HAP-1 (cell line): ENCODE results near the gene LIME1.

Experiments used
- DNase-seq, 2 experiments: peaks; one replicate each; pipeline ENCODE4 v3.0.0-alpha.2; 2016 to 2020; ENCODE audit warnings: low spot score in 2 of 2
- H3K27me3 ChIP-seq: fragments of 250-450 bp; sonication (Bioruptor Pico); 2 replicates; pipeline ENCODE4 v1.5.1; 2020; ENCODE audit warnings: low read depth, mild to moderate bottlenecking, moderate library complexity
- H3K36me3 ChIP-seq: fragments of 250-450 bp; sonication (Bioruptor Pico); replicated peaks from 2 replicates; pipeline ENCODE4 v1.5.1; 2020; ENCODE audit warnings: mild to moderate bottlenecking
- H3K4me1 ChIP-seq: fragments of 250-450 bp; sonication (Bioruptor Pico); 2 replicates; pipeline ENCODE4 v1.5.1; 2020; ENCODE audit warnings: mild to moderate bottlenecking
- H3K4me3 ChIP-seq: fragments of 250-450 bp; sonication (Bioruptor Pico); 2 replicates; pipeline ENCODE4 v1.5.1; 2020; ENCODE audit warnings: mild to moderate bottlenecking, moderate library complexity
- H3K9me3 ChIP-seq: fragments of 250-450 bp; sonication (Bioruptor Pico); 2 replicates; pipeline ENCODE4 v1.5.1; 2020; ENCODE audit warnings: mild to moderate bottlenecking, moderate library complexity
- in situ Hi-C: fragments of 300-500 bp; cut with MboI; formaldehyde crosslinking; loops from 3 replicates; pipeline ENCODE4 v1.14.3; 2020; ENCODE audit warnings: low sequenced_read_pairs, inconsistent platforms, mixed read lengths

Gene LIME1

GRCh38 chr20:63743210-63743970 lies 6.9 kb downstream of the LIME1 start:
- H3K9me3 ChIP-seq = no peaks in the 10 kb centered on the region
- in situ Hi-C loops = no loop called here
- no peak for DNase-seq
- H3K4me1 ChIP-seq = peaks cover 9% of the 10 kb centered on the region
- H3K27me3 ChIP-seq = no peaks in the 10 kb centered on the region
- peaks cover 30% of the 10 kb centered on the region for H3K36me3 ChIP-seq
- no peak overlapping the region for H3K4me3 ChIP-seq

DNA sequence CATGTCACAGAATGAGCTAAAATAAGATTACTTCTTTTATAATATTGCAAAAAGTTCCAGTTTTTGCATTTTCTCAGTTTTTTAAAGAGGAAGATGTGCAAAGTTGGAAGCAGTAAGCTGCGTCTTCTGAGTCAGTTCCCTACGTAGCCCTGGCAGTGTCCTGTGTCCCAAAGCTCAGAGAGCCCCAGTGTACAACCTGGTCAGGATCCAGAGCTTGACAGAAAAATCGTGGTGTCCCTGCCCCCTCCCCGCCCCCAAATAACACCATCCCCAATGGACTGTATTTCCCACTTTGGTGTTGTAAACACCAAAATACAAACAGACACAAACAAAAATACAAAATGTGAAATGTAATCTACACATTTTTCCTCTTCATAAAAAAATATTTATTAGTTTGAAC lies 7.7 kb downstream of the LIME1 start:
- Histone ChIP-seq H3K27me3 (no peaks in the 10 kb centered on the region), H3K9me3 (no peaks in the 10 kb centered on the region), H3K36me3 (peaks cover 30% of the 10 kb centered on the region), H3K4me3 (no peak overlapping the region), H3K4me1 (peaks cover 8% of the 10 kb centered on the region)
- in situ Hi-C loops = no loop called here
- DNase-seq = no peak

GRCh38 chr20:63744574-63745423 lies 8.3 kb downstream of the LIME1 start:
- H3K27me3 ChIP-seq = no peaks in the 10 kb centered on the region
- in situ Hi-C loops = no loop called here
- H3K4me3 ChIP-seq = no peak overlapping the region
- peaks cover 30% of the 10 kb centered on the region for H3K36me3 ChIP-seq
- no peaks in the 10 kb centered on the region for H3K9me3 ChIP-seq
- DNase-seq = no peak
- peaks cover 7% of the 10 kb centered on the region for H3K4me1 ChIP-seq

GRCh38 chr20:63745424-63745805 lies 9.0 kb downstream of the LIME1 start:
- in situ Hi-C loops = no loop called here
- no peak for DNase-seq
- Histone ChIP-seq H3K36me3 (peaks cover 30% of the 10 kb centered on the region), H3K4me3 (no peak overlapping the region), H3K4me1 (peaks cover 7% of the 10 kb centered on the region), H3K27me3 (no peaks in the 10 kb centered on the region), H3K9me3 (no peaks in the 10 kb centered on the region)

- Histone ChIP-seq H3K4me3 (no peak overlapping the region), H3K27me3 (no peaks in the 10 kb centered on the region), H3K36me3 (peaks cover 25% of the 10 kb centered on the region), H3K4me1 (peaks cover 6% of the 10 kb centered on the region), H3K9me3 (no peaks in the 10 kb centered on the region)
- DNase-seq = no peak
- in situ Hi-C loops = no loop called here
These were observed 9.7 kb downstream of the LIME1 start for GRCh38 chr20:63745961-63746731.

- in situ Hi-C loops = no loop called here
- peaks cover 18% of the 10 kb centered on the region for H3K36me3 ChIP-seq
These were observed 10.4 kb downstream of the LIME1 start for GRCh38 chr20:63746751-63747315.

DNA sequence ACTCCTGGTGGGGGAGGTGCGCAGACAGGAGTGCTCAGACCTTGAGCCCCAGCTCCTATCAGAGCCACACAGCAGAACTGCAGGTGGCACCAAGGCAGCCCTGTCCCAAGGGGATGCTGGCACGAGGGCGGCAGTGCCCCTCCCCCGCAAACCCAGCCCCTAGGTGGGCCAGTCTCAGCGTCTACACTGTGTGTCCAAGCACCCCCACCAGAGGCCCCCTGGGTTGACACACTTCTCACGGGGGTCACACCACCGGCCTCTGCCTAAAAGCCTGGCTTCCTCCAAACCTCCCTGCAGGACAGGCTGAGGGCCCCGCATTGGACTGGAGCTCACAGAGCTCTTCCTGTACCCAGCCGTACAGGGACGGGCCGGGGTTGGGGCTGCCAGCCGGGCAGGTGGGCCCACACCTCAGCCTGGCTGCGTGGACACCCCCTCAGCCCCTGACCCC lies 11.2 kb downstream of the LIME1 start:
- Histone ChIP-seq H3K4me1 (no peaks in the 10 kb centered on the region), H3K4me3 (no peak overlapping the region), H3K9me3 (no peaks in the 10 kb centered on the region), H3K27me3 (no peaks in the 10 kb centered on the region), H3K36me3 (peaks cover 10% of the 10 kb centered on the region)
- in situ Hi-C loops = no loop called here
- no peak for DNase-seq

More at GRCh38 chr20:63746751-63747315, 10.4 kb downstream of the LIME1 start:
- H3K4me3 ChIP-seq = no peak overlapping the region
- no peaks in the 10 kb centered on the region for H3K9me3 ChIP-seq
- H3K4me1 ChIP-seq = no peaks in the 10 kb centered on the region
- DNase-seq = no peak
- no peaks in the 10 kb centered on the region for H3K27me3 ChIP-seq

DNA sequence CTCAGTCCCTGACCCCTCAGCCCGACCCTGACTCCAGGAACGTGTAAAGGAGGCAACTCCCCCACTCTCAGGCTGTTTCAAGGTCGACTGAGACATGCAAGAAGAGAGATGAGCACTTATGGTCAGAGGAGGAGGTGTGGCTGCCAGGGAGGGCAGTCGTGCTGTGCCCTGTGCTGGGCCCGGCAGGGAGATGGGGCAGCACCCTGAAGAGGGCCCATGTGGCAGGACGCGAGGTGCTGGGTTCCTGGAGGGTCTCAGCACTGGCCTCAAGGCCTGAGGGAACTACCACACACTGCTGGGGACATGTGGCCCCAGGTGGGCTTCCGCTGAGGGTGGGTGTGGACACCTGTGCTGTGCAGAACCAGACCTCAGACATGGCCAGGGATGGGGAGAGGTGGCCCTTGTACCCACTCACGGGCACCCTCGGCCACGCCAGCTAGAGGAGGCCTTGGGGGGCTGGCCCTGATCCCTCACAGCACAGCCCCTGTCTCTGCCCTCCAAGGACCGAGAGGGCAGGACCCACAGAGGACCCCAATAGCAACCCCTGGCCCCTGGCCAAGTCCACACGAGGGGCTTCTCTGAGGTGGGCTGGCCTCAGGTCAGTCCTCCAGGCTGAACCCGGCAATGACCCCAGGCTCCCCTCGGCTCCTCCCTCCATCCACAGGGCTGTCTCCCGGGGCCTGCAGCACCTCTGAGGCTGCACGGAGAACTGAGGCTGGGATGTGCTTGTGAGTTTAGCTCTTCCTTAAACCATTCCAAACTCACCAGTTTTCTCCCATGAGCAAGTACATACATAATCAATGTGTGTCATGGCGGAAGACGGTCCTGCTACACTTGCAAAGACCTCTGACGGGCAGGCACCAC lies 11.8 kb downstream of the LIME1 start:
- in situ Hi-C loops = no loop called here
- Histone ChIP-seq H3K9me3 (no peaks in the 10 kb centered on the region), H3K36me3 (peaks cover 5% of the 10 kb centered on the region), H3K4me1 (no peaks in the 10 kb centered on the region), H3K27me3 (no peaks in the 10 kb centered on the region), H3K4me3 (no peak overlapping the region)
- DNase-seq = no peak

GRCh38 chr20:63748934-63749270 lies 12.4 kb downstream of the LIME1 start:
- Histone ChIP-seq H3K4me1 (no peaks in the 10 kb centered on the region), H3K9me3 (no peaks in the 10 kb centered on the region), H3K36me3 (peaks cover under 1% of the 10 kb centered on the region), H3K27me3 (no peaks in the 10 kb centered on the region), H3K4me3 (no peak overlapping the region)
- in situ Hi-C loops = no loop called here
- DNase-seq = no peak

GRCh38 chr20:63749597-63750508 lies 13.4 kb downstream of the LIME1 start:
- no peaks in the 10 kb centered on the region for H3K4me1 ChIP-seq
- H3K9me3 ChIP-seq = no peaks in the 10 kb centered on the region
- no peak overlapping the region for H3K4me3 ChIP-seq
- no peak for DNase-seq
- in situ Hi-C loops = no loop called here
- no peaks in the 10 kb centered on the region for H3K36me3 ChIP-seq
- no peaks in the 10 kb centered on the region for H3K27me3 ChIP-seq

- no peaks in the 10 kb centered on the region for H3K27me3 ChIP-seq
- H3K4me1 ChIP-seq = no peaks in the 10 kb centered on the region
- no peaks in the 10 kb centered on the region for H3K9me3 ChIP-seq
- no peak for DNase-seq
- H3K36me3 ChIP-seq = no peaks in the 10 kb centered on the region
- no peak overlapping the region for H3K4me3 ChIP-seq
- in situ Hi-C loops = no loop called here
These were observed 14.5 kb downstream of the LIME1 start for GRCh38 chr20:63750807-63751470.
